GM19025 (cell line): ENCODE measurements around the gene ZDHHC19.
"Not testable (repeated sequence)": the region's sequence is repeated elsewhere in the genome, so short reads cannot be mapped to it uniquely, and the experiment has no call there.

Source experiments
- ATAC-seq: cut with Tn5 transposase; IDR thresholded peaks from one replicate; pipeline ENCODE4 v1.9.1; 2021; ENCODE audit warnings: mild to moderate bottlenecking, low read depth, moderate library complexity; ENCODE audit not compliant: unreplicated experiment

Gene ZDHHC19

DNA sequence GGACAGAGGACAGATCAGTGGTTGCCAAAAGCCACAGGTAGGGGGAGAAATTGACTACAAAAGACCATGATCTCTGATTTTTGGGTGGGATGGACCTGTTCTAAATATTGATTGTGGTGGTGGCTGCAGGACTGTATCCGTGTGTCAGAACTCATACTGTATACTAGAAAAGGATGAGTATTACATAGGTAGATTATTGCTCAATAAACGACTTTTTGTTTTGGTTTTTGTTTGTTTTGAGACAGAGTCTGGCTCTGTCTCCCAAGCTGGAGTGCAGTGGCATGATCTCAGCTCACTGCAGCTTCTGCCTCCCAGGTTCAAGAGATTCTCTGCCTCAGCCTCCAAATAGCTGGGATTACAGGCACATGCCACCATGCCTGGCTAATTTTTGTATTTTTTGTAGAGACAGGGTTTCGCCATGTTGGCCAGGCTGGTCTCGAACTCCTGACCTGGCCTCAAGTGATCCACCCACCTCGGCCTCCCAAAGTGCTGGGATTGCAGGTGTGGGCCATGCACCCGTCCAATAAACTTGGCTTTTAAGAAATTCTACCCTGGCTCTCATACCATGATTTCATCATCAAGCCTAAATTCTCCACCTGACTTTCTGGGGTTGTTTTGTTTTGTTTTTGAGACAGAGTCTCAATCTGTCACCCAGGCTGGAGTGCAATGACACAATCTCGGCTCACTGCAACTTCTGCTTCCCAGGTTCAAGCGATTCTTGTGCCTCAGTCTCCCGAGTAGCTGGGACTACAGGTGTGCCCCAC, 5.6 kb downstream of the ZDHHC19 start:
- ATAC-seq, result not testable (repeated sequence)

DNA sequence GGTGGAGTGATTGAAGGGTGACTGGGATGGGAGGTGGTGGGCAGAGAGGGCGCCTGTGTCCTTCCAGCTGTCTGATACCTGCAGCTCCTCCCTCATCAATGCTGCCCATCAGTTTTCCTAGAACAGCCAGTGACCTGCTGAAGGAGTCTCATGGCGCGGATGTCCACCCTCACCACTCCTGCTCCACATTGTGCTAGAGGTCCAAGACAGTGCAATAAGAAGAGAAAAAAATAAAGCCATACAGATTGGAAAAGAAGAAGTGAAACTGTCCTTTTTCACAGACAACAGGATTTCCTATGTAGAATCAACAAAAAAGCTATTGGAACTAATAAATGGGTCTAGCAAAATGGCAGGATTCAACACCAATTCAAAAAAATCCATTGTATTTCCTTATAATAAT, 7.4 kb downstream of the ZDHHC19 start:
- ATAC-seq, result no peak

DNA sequence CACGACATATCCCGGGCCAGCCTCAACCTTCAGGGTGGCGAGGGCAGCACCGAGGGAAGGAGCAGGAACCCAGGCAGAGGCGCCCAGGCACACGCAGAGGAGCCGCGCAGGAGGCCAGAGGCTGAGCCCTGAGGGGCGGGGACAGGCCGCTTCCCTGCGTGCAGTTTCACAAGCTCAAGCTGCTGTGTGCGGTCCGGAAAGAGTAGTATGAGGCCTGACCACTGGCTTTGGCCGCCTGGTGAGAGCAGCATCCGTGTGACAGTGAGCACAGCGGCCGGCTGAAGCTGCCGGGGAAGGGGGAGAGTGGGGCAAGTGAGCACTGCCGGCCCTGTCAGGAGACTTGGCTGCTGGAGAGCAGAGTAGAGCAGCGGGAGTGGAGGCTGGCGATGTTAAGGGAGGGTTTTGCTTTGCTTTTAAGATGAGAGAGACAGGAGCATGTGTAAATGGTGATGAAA, 8.7 kb downstream of the ZDHHC19 start:
- ATAC-seq, result no peak

DNA sequence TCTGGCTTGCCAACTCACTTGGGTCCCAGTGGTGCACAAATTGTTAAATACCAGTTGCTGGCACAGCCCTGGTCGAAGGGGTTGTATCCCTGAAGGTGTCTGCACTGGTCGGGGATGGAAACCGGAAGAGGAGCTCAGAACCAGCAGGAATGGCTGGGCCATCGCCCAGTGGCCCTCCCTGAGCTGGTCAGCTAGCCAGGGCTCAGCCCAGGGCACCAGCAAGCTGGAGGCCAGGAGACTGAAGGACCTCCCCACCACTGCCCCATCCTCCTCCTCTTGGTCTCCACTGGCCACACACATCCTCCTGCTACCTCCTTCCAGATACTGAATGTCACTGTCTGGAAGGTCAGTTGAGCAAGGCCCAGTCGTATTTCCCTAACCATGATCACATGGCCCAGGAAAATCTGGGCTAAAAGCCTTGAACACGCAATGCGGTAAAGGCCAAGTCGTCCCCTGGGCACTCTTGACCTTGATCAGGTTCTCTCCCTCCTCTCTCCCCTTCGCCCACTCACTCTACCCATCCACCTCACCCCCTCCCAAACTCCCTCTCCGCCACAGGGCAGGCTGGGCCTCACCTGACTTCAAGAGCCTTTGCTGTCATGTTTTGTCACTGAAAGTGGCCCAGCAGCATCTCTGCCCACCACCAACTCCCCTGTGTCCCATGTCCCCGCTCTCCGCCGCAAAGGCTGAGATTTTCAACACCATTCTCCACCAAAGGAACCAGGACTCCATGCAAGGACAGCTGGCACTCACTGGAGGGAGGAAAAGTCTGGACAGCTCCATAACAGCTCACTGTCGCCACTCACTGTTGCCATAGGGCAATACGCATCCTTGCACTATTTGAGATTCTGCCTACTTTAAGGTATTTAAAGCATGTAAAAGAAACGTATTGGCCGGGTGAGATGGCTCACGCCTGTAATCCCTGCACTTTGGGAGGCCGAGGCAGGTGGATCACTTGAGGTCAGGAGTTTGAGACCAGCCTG, 12.1 kb downstream of the ZDHHC19 start:
- ATAC-seq, result no peak

DNA sequence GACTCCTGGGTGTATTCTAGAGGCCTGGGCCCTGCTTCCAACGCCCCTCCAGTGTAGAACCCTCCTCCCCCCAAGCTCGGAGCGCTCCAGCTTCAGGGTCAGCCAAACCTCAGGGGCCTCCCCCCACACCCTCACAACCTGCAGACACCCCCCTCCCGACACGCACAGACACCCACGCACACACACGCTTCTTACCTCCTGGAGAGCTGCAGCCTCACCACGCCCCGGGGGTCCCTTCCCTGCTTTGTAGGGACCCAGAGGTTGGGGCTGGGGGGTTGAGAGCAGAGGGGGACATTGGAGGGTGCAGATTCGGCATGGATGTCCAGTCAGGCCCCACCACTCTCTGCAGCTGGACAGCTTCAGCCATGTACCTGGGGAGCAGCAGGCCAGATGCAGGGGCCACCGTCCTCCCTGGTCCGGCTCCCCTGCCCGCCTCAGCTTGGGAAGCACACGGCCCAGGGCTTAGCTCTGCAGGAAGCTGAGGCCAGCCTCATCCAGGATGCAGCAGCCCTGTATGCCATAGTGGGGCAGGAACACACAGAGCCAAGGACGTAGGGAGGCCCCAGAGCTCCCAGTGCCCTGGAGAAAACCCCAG, 13.0 kb downstream of the ZDHHC19 start:
- no peak for ATAC-seq

DNA sequence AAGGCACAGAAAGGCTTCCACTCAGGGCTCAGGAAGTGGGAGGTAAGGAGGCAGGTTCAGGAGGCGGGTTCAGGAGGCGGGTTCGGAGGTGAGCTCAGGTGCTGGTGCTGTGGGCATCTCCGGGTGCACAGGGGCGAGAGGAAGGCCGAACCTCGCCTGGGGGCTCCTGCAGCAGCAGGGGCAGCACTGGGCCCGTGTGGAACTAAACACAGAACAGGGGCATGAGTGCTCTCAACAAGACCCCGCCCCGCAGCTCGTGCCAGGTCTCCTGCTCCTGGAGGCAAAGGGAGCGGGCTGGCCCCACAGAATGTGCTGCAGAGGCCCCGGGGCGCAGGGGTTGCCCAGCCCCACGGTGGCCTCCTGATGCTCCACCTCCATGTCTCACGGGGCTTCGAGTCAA, 13.7 kb downstream of the ZDHHC19 start:
- no peak for ATAC-seq

DNA sequence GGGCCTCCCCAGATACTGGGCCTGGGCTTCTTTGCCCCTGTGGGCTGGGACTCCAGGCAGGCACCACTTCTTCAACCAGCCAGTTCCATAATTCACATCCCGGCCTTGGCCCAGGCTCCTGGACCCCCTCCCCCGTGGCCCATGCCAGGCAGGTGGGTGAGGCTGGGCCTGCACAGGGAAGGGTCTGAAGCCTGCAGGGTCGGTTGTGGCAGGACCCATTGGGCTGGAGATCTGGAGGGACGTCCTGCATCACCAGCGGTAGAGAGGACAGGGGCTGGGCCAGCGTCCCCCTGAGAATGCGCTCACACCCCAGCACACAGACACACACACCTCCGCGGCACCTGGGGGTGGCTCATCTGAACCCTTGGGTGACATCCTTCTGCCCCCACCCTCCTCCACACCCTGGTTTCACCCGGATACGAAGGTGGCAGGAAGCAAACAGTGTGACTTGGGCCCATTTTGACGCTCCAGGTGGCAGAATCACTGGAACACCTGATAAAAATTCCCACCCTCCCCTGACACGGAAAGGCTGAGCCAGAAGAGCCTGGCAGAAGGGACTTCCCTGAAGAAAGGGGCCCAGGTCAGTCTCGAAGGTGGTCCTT, 15.4 kb downstream of the ZDHHC19 start:
- ATAC-seq, result no peak

DNA sequence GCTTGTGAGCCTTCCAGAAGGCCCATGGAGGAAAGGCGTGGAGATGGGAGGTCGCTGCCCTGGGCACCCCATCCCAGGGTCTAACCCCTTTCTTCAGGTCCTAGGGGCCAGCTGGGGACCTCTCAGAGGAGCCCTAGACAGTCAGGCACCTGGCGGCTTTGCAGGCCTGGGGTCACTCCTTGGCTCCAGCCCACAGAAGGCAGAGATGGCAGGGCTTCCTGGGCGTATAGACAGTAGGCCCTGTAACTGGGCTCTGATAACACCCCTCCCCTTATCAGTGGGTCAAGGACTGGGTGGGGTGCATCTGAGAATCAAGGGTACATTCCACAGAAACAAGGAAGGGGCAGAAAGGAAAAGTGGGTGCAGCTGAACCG, 16.7 kb downstream of the ZDHHC19 start:
- no peak for ATAC-seq

DNA sequence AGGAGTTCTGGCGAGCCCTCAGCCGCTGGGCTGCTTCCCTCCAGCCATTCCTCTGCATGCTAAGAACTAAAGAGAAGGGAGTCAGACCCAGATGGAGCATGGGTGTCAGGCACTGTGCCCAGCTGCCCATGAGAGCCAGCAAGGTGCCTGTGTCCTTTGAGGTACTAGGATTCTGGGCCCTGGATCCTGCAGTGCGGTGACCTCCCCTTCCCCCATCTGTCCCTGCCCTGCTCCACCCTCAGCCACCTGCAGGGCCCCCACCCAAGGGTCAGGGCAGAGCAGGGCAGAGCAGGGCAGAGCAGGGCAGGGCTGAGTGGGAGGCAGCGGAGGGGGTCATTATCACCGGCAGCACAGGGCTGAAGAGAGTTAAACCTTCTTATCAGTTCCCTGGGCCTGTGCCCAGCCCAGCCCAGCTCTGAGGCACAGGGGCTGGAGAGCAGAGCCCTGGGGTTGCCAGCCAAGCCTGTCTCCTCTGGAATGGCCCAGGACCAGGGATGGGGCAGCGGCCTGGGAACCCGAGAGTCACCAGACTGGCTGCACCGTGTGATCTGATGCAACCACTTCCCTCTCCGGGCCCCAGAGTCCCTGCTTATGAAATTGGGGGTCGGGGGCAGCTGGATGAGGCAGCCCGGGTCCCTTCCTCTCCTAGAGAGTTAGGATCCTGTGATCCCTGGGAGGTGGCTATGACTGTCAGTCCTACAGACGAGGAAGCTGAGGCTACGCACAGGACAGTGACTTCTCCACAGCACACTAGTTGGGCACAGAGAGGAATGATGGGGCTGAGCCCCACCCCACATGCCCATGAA, 17.3 kb downstream of the ZDHHC19 start:
- no peak for ATAC-seq

DNA sequence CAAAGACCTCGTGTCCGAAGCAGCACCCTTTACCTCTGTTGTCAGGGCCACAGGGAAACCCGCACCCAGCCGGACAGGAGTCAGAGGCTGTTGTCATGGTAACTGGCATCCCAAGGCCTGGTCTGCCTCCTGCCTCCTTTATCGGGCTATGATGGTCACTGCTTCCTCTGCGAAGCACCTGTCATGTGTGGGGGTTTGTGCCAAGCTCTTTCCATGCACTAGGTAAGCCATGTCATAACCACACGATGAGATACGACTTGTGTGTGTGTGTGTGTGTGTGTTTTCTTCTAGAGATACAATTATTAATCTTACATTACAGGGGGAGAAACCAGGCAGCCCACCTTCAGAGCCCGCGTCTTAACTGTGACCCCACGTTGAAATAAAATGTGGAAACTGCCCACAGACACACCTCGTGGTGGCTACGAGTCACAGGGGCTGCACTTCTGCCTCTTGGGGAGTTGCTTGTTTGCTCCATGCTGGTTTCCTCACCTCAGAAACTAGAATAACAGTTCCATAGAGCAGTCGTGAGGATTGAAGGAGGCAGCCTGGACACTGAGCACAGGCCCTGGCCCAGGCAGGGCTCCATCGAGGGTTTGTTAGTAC, 18.0 kb downstream of the ZDHHC19 start:
- no peak for ATAC-seq

DNA sequence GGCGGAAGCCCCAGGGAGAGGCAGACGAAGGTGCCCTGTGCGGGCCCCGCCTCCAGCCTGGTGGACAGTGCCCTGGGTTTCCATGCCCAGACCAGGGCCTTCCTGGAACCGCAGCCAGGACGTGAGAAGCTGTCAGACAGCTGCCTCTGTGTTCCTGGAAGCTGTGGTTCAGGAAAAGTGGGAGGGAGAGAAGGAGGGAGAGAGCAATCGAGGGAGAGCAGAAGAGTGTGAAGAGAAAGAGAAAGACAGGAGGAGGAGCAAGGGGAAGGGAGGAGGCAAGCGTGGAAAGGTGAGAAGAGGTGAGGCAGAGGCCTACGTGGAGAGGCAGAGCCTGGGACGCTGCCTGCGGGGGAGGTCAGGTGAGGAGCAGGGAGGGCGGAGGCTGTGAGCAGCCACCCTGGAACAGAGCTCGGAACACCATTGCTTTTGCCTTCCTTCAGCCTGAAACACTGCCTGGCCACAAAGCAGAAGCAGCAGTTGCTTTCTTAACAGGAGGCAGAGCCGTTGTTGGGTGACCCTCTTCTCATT, 18.6 kb downstream of the ZDHHC19 start:
- ATAC-seq, result peak; percentile 21

DNA sequence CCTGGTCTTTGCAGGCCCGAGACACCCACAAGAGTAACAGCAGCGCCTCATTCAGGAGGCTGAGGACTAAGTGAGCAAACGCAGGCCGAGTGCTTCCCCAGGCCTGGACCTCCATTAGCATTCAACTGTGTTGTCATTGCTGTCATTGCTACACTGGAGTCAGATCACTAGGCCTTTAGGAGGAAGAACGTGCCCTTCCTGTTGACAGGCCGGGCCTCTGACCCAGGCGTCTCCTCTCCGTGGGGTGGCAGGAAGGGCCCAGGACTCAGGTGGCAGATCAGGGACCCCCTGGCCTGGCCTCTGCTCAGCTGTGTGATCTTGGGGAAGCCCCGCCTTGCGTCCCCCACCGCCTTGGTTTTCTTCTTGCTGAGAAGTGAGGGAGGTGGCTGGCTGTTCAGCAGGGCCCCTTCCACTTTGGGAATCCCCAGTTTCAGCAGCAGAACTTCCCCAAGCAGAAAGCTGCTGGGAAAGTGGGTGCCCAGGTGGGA, 19.1 kb downstream of the ZDHHC19 start:
- ATAC-seq, result peak; percentile 57

DNA sequence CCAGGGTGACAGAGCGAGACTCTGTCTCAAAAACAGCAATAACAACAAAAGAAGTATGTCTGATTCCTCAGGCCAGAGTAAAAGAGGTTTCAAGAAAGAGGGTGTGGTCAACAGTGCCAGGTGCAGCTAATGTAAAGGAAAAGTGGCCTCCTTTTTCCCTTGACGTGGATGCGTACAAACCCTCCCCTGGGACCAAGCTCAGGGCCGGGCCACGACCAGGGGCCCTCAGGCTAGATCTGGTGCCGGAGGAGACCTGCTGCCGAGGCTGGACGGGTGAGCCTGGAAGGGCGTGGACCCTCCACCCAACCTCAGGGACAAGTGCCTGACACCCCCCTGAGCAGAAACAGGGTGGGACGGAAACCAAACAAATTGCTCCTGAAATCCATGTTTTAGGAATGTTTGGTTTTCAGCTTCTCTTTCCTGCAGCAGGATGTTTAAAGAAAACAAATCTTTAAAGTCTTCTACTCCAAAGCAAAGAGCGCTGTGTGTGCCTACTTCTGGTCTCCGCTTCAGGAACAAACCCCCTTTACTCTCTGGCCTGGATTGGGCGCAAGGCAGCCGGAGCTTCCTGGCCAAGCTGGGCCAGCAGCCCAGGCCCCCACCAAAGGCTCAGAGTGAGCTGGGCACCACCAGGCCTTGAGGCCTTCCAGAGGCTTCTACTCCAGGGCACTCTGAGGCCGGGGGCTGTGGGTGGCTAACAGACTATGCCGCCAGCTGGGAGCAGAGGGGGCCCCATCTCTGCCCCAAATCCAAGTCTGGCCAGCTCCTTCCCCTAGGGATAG, 21.4 kb downstream of the ZDHHC19 start:
- no peak for ATAC-seq

DNA sequence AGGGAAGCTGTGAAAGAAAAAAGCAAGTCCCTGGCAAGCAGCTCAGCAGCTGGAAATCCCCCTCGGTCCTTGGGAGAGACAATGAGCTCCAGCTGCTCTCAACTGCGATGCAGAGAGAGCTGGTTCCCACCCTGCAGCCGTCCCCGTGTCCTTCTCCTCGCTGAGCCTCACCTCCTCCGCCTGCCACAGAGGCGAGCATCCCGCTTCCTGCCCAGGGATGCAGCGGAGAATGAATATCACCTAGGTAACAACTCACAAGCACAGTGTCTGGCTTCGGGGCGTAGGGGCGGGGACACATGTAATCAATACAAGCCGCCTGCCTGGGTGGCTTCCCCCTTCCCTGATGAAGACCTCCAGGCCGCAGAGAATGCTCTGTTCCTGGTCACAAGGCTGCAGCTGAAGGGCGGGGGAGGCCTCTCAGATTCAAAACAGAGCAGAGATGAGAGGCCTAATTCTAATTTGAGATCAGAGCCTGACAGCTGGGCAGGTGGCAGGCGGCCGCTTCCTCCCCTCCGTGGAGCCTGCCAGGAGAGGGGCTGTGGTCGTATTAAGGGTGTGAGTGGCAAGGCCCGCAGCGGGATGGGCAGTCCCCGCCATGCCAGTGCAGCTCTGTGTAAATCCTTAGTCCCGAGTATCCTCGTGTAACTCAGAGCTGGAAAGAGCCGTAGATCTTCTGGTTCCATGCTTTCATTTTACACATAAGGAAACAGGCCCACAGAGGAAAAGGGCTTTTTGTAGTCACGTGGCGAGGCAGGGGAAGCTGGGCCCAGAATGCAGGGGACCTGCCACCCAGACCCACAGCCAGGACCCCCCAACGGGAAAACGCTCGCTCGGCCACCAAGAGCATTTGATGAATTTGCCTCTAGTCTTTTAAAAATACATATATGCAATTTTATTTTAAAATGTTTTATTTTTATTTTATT, 24.3 kb downstream of the ZDHHC19 start:
- ATAC-seq, result no peak

DNA sequence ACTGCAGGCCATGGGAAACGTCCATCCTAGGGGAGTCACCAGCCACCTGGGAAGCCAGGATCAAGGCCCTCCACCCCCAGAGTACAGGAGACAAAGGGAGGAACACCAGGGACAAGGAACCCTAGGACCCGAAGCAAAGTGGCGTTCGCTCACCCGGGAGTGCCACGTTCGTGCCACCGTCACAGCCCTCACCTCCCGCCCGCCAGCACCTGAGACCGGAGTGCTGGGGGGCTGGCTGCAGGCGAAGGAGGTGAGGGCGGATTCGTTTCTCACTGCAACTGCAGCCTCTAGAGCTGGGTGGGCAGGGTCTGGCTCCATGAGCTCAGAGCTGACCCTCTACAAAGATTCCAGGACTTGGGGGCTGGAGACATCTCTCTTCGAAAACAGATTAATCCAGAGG, 26.3 kb downstream of the ZDHHC19 start:
- no peak for ATAC-seq

DNA sequence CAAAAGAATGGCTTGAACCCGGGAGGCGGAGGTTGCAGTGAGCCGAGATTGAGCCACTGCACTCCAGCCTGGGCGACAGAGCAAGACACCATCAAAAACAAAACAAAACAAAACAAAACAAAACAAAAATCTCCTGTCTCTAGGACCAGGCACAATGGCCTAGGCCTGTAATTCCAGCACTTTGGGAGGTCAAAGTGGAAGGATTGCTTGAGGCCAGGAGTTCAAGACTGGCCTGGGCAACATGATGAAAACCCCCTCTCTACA, 27.1 kb downstream of the ZDHHC19 start:
- not testable (repeated sequence) for ATAC-seq

DNA sequence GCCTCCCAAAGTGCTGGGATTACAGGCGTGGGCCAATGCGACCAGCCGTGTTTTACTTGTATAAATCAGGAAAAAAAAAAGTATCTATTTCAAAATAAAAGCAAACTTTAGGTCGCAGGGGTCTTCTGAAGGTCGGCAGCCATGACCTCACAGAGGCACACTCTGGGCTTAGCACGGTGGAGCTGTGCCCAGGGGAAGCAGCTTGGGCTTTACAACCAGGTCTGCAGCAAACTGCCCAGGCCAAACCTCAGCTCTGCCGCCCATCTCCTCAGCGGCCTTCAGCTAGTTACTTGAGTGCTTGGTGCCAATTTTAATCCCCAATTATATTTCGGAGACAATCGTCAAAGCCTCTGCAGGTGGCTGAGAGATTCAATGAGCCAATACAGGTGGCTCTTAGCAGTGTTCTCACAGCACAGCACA, 30.1 kb downstream of the ZDHHC19 start:
- ATAC-seq, result no peak

DNA sequence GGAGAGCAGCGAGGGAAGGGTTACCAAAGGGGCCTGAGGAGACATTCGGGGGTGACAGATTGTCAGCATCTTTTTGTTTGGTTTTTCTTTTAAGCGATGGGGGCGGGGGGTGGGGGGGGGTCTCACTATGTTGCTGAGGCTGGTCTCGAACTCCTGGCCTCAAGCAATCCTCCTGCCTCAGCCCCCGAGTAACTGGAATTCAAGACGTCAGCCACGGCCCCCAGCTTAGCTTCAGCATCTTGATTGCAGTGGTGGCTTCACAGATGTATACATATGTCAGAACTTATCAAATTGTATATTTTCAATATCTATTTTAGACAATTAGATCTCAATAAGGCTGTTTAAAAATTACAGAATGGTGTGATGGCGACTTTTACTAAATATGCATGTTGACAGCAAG, 30.9 kb downstream of the ZDHHC19 start:
- no peak for ATAC-seq
